ENCODE data around the gene TRAF3IP3. TPM values are rescaled to one million over a fixed set of nuclear protein-coding genes. Genes with fewer than 3 reads are reported as not detected.
A peak's percentile ranks its signal among the peaks of the same experiment; 100 is the strongest.

TRAF3IP3 gene
- total RNA-seq, 2 experiments from 2014 or later, result 107 to 113 TPM

- no peak for DNase-seq
- Mint-ChIP-seq H3K4me1 (ENCODE audit: low read depth) (peaks cover 17% of the 10 kb centered on the region), H3K36me3 (ENCODE audit: low read depth) (no peaks in the 10 kb centered on the region), H3K27me3 (ENCODE audit: low read depth) (peaks cover 5% of the 10 kb centered on the region), H3K4me3 (peak overlapping the region; percentile 75), H3K27ac (no peak overlapping the region), H3K9me3 (no peaks in the 10 kb centered on the region)
- intact Hi-C loops (cut with micrococcal nuclease), result no loop called here
- CTCF ChIA-PET, result no interaction called here
Measured at GRCh38 chr1:209805341-209805781, 49.5 kb downstream of the TRAF3IP3 start.

- Mint-ChIP-seq H3K4me3 (peak within 1 kb of the TSS; percentile 75), H3K27ac (no peak within 1 kb of the TSS), H3K36me3 (ENCODE audit: low read depth) (no peaks in the 10 kb centered on the region), H3K27me3 (ENCODE audit: low read depth) (peaks cover 5% of the 10 kb centered on the region), H3K9me3 (no peaks in the 10 kb centered on the region), H3K4me1 (ENCODE audit: low read depth) (peaks cover 17% of the 10 kb centered on the region)
- intact Hi-C loops (cut with micrococcal nuclease), result loop anchor here (1.0 kb wide), 1 partner anchor 21 kb away; the partner anchor contains the start of gene UTP25
- CTCF ChIA-PET, result interaction anchor here (1.0 kb wide), 1 partner anchor 17 kb away, joined by 5 read pairs; no protein-coding TSS in a partner anchor
- peak; percentile 65 for DNase-seq
Measured at GRCh38 chr1:209805875-209806760, 50.3 kb downstream of the TRAF3IP3 start, which contains the start of gene IRF6. TSS of gene IRF6 (minus strand) at chr1:209806142. CDS start at chr1:209801413, 4,729 bp downstream.

- no peak overlapping the region for H3K4me3 Mint-ChIP-seq
- CTCF ChIA-PET, result interaction anchor here (1.2 to 1.6 kb wide), 2 partner anchors 15 to 60 kb away, joined by 3 to 13 read pairs; no protein-coding TSS in a partner anchor
- H3K27me3 Mint-ChIP-seq (ENCODE audit: low read depth), result peaks cover 5% of the 10 kb centered on the region
- H3K36me3 Mint-ChIP-seq (ENCODE audit: low read depth), result no peaks in the 10 kb centered on the region
- no peak overlapping the region for H3K27ac Mint-ChIP-seq
- peaks cover 17% of the 10 kb centered on the region for H3K4me1 Mint-ChIP-seq (ENCODE audit: low read depth)
- intact Hi-C loops (cut with micrococcal nuclease), result no loop called here
- no peak for DNase-seq
- H3K9me3 Mint-ChIP-seq, result no peaks in the 10 kb centered on the region
Measured at GRCh38 chr1:209807509-209807908, 51.7 kb downstream of the TRAF3IP3 start.

- peaks cover 5% of the 10 kb centered on the region for H3K27me3 Mint-ChIP-seq (ENCODE audit: low read depth)
- DNase-seq, result no peak
- no peak overlapping the region for H3K4me3 Mint-ChIP-seq
- H3K4me1 Mint-ChIP-seq (ENCODE audit: low read depth), result peaks cover 17% of the 10 kb centered on the region
- H3K36me3 Mint-ChIP-seq (ENCODE audit: low read depth), result no peaks in the 10 kb centered on the region
- intact Hi-C loops (cut with micrococcal nuclease), result no loop called here
- H3K9me3 Mint-ChIP-seq, result no peaks in the 10 kb centered on the region
- no peak overlapping the region for H3K27ac Mint-ChIP-seq
- CTCF ChIA-PET, result interaction anchor here (1.2 to 1.6 kb wide), 3 partner anchors 15 to 60 kb away, joined by 3 to 13 read pairs (median 3); no protein-coding TSS in a partner anchor
Measured at GRCh38 chr1:209808059-209808581, 52.3 kb downstream of the TRAF3IP3 start.

GRCh38 chr1:209809611-209810010, 53.8 kb downstream of the TRAF3IP3 start:
- DNase-seq, result no peak
- no peak overlapping the region for H3K4me3 Mint-ChIP-seq
- H3K27me3 Mint-ChIP-seq (ENCODE audit: low read depth), result peaks cover 5% of the 10 kb centered on the region
- peaks cover 13% of the 10 kb centered on the region for H3K4me1 Mint-ChIP-seq (ENCODE audit: low read depth)
- H3K27ac Mint-ChIP-seq, result no peak overlapping the region
- no peaks in the 10 kb centered on the region for H3K9me3 Mint-ChIP-seq
- intact Hi-C loops (cut with micrococcal nuclease), result no loop called here
- H3K36me3 Mint-ChIP-seq (ENCODE audit: low read depth), result no peaks in the 10 kb centered on the region
- CTCF ChIA-PET, result interaction anchor here (3.8 kb wide), 1 partner anchor 13 kb away, joined by 25 read pairs; no protein-coding TSS in a partner anchor

- CTCF ChIA-PET, result interaction anchor here (3.8 kb wide), 1 partner anchor 12 kb away, joined by 25 read pairs; no protein-coding TSS in a partner anchor
- no peaks in the 10 kb centered on the region for H3K9me3 Mint-ChIP-seq
- no peaks in the 10 kb centered on the region for H3K36me3 Mint-ChIP-seq (ENCODE audit: low read depth)
- no peak overlapping the region for H3K4me3 Mint-ChIP-seq
- H3K27me3 Mint-ChIP-seq (ENCODE audit: low read depth), result no peaks in the 10 kb centered on the region
- intact Hi-C loops (cut with micrococcal nuclease), result no loop called here
- DNase-seq, result no peak
- peaks cover 11% of the 10 kb centered on the region for H3K4me1 Mint-ChIP-seq (ENCODE audit: low read depth)
- no peak overlapping the region for H3K27ac Mint-ChIP-seq
Measured at GRCh38 chr1:209810783-209811182, 54.9 kb downstream of the TRAF3IP3 start.

- intact Hi-C loops (cut with micrococcal nuclease), result no loop called here
- Mint-ChIP-seq H3K4me3 (no peak overlapping the region), H3K27ac (no peak overlapping the region), H3K9me3 (no peaks in the 10 kb centered on the region), H3K36me3 (ENCODE audit: low read depth) (no peaks in the 10 kb centered on the region), H3K27me3 (ENCODE audit: low read depth) (peaks cover 2% of the 10 kb centered on the region), H3K4me1 (ENCODE audit: low read depth) (peaks cover 12% of the 10 kb centered on the region)
- CTCF ChIA-PET, result interaction anchor here (2.3 to 3.1 kb wide), 2 partner anchors 10 to 13 kb away, joined by 12 to 19 read pairs; partner anchors contain the start of gene UTP25
- no peak for DNase-seq
Measured at GRCh38 chr1:209813902-209814301, 58.0 kb downstream of the TRAF3IP3 start.

GRCh38 chr1:209815490-209815889, 59.6 kb downstream of the TRAF3IP3 start:
- no peak for DNase-seq
- Mint-ChIP-seq H3K4me3 (no peak overlapping the region), H3K27me3 (ENCODE audit: low read depth) (peaks cover 4% of the 10 kb centered on the region), H3K4me1 (ENCODE audit: low read depth) (peaks cover 12% of the 10 kb centered on the region), H3K36me3 (ENCODE audit: low read depth) (no peaks in the 10 kb centered on the region), H3K27ac (peak overlapping the region; percentile 55), H3K9me3 (no peaks in the 10 kb centered on the region)
- CTCF ChIA-PET, result interaction anchor here (0.8 to 3.1 kb wide), 4 partner anchors 8 to 246 kb away, joined by 3 to 19 read pairs (median 9); partner anchors contain the start of gene UTP25
- intact Hi-C loops (cut with micrococcal nuclease), result no loop called here

GRCh38 chr1:209815931-209816341, 60.1 kb downstream of the TRAF3IP3 start:
- peaks cover 6% of the 10 kb centered on the region for H3K27me3 Mint-ChIP-seq (ENCODE audit: low read depth)
- intact Hi-C loops (cut with micrococcal nuclease), result no loop called here
- no peaks in the 10 kb centered on the region for H3K36me3 Mint-ChIP-seq (ENCODE audit: low read depth)
- H3K27ac Mint-ChIP-seq, result peak overlapping the region; percentile 55
- DNase-seq, result no peak
- H3K4me1 Mint-ChIP-seq (ENCODE audit: low read depth), result peaks cover 12% of the 10 kb centered on the region
- CTCF ChIA-PET, result interaction anchor here (0.8 to 3.1 kb wide), 4 partner anchors 8 to 246 kb away, joined by 3 to 19 read pairs (median 9); partner anchors contain the start of gene UTP25
- H3K9me3 Mint-ChIP-seq, result no peaks in the 10 kb centered on the region
- no peak overlapping the region for H3K4me3 Mint-ChIP-seq

- H3K27ac Mint-ChIP-seq, result peak overlapping the region; percentile 41
- peaks cover 12% of the 10 kb centered on the region for H3K4me1 Mint-ChIP-seq (ENCODE audit: low read depth)
- no peaks in the 10 kb centered on the region for H3K36me3 Mint-ChIP-seq (ENCODE audit: low read depth)
- H3K27me3 Mint-ChIP-seq (ENCODE audit: low read depth), result peaks cover 6% of the 10 kb centered on the region
- no peak for DNase-seq
- no peak overlapping the region for H3K4me3 Mint-ChIP-seq
- intact Hi-C loops (cut with micrococcal nuclease), result no loop called here
- CTCF ChIA-PET, result no interaction called here
- no peaks in the 10 kb centered on the region for H3K9me3 Mint-ChIP-seq
Measured at GRCh38 chr1:209816923-209817322, 61.1 kb downstream of the TRAF3IP3 start.

- Mint-ChIP-seq H3K4me1 (ENCODE audit: low read depth) (peaks cover 13% of the 10 kb centered on the region), H3K9me3 (no peaks in the 10 kb centered on the region), H3K4me3 (no peak overlapping the region), H3K36me3 (ENCODE audit: low read depth) (no peaks in the 10 kb centered on the region), H3K27me3 (ENCODE audit: low read depth) (peaks cover 8% of the 10 kb centered on the region), H3K27ac (no peak overlapping the region)
- intact Hi-C loops (cut with micrococcal nuclease), result no loop called here
- CTCF ChIA-PET, result no interaction called here
- DNase-seq, result no peak
Measured at GRCh38 chr1:209817691-209818090, 61.8 kb downstream of the TRAF3IP3 start.

GRCh38 chr1:209819058-209819457, 63.2 kb downstream of the TRAF3IP3 start:
- Mint-ChIP-seq H3K9me3 (no peaks in the 10 kb centered on the region), H3K27ac (no peak overlapping the region), H3K4me3 (no peak overlapping the region), H3K4me1 (ENCODE audit: low read depth) (peaks cover 19% of the 10 kb centered on the region), H3K27me3 (ENCODE audit: low read depth) (peaks cover 11% of the 10 kb centered on the region), H3K36me3 (ENCODE audit: low read depth) (no peaks in the 10 kb centered on the region)
- CTCF ChIA-PET, result interaction anchor here (1.2 kb wide), 2 partner anchors 71 to 514 kb away, joined by 4 to 9 read pairs; no protein-coding TSS in a partner anchor
- intact Hi-C loops (cut with micrococcal nuclease), result no loop called here
- no peak for DNase-seq

Measured in activated naive CD4-positive, alpha-beta T cell treated with anti-CD3 and anti-CD28 coated beads for 36 hours (primary cell).